GM12892 (cell line): ENCODE data around the gene TRMO.

ENCODE experiments used
- POLR2A ChIP-seq: IDR thresholded peaks from 2 replicates; pipeline ENCODE4 v1.6.1; 2011; ENCODE audit warnings: low read depth, low read length, control low read depth
- POLR2AphosphoS5 ChIP-seq: IDR thresholded peaks from 2 replicates; pipeline ENCODE4 v1.6.1; 2011; ENCODE audit warnings: low read depth, low read length, control low read depth

- TF ChIP-seq POLR2A (no peak), POLR2AphosphoS5 (no peak)
Observed at GRCh38 chr9:97860451-97861147, 61.7 kb downstream of the TRMO start.
